CD8-positive, alpha-beta memory T cell (primary cell): ENCODE data around the gene AMOT. TPM values are rescaled to one million over a fixed set of nuclear protein-coding genes. Genes with fewer than 3 reads are reported as not detected.

ENCODE experiments used
- CTCF ChIA-PET: fragments of 350-600 bp; sonication (Branson Sonifier 250); formaldehyde crosslinking; loops from one replicate; lab custom pipeline; 2021; ENCODE audit warnings: antibody characterized with exemption; lab: Charles Lee
- POLR2A ChIA-PET: fragments of 350-600 bp; sonication (Branson Sonifier 250); formaldehyde crosslinking; loops from one replicate; lab custom pipeline; 2021; ENCODE audit warnings: antibody characterized with exemption; lab: Charles Lee
- DNase-seq, 5 donors: peaks; one replicate each; pipeline versions ENCODE4 v3.0.0 to v3.0.0-alpha.2; 2020 to 2022; ENCODE audit warnings: mixed read lengths in 1 of 5
- H3K27ac ChIP-seq: one replicate; pipeline ENCODE4 v1.7.0; 2013; ENCODE audit warnings: low read depth, mild to moderate bottlenecking, low read length, moderate library complexity
- H3K27me3 ChIP-seq: 2 replicates; pipeline ENCODE4 v1.7.0; 2013; ENCODE audit warnings: low read length, mild to moderate bottlenecking; ENCODE audit not compliant: insufficient read depth, poor library complexity, severe bottlenecking
- H3K36me3 ChIP-seq: 2 replicates; pipeline ENCODE4 v1.7.0; 2013; ENCODE audit warnings: mild to moderate bottlenecking, low read length, moderate library complexity; ENCODE audit not compliant: insufficient read depth
- H3K4me1 ChIP-seq: 2 replicates; pipeline ENCODE4 v1.7.0; 2013; ENCODE audit warnings: mild to moderate bottlenecking, low read length, moderate library complexity; ENCODE audit not compliant: insufficient read depth
- H3K4me3 ChIP-seq: 2 replicates; pipeline ENCODE4 v1.7.0; 2013; ENCODE audit warnings: mild to moderate bottlenecking, low read length
- H3K9me3 ChIP-seq: 2 replicates; pipeline ENCODE4 v1.7.0; 2013; ENCODE audit warnings: mild to moderate bottlenecking, low read length
- H3K27ac Mint-ChIP-seq, 8 donors: one replicate each; pipeline ENCODE4 v1.8.0; 2020 to 2021; ENCODE audit warnings: mixed read lengths in 8 of 8, mild to moderate bottlenecking in 6 of 8, inconsistent platforms in 3 of 8, moderate library complexity in 3 of 8
- H3K27me3 Mint-ChIP-seq, 2 donors: one replicate each; pipeline ENCODE4 v1.8.0; 2020 to 2021; ENCODE audit warnings: mixed read lengths in 2 of 2, mild to moderate bottlenecking in 1 of 2, moderate library complexity in 1 of 2
- H3K36me3 Mint-ChIP-seq, 3 donors: one replicate each; pipeline ENCODE4 v1.8.0; 2020 to 2021; ENCODE audit warnings: mixed read lengths in 3 of 3, inconsistent platforms in 1 of 3, mild to moderate bottlenecking in 1 of 3
- H3K4me1 Mint-ChIP-seq, 3 donors: one replicate each; pipeline ENCODE4 v1.8.0; 2020 to 2021; ENCODE audit warnings: mixed read lengths in 3 of 3, inconsistent platforms in 1 of 3, mild to moderate bottlenecking in 1 of 3
- H3K4me3 Mint-ChIP-seq, 7 donors: one replicate each; pipeline ENCODE4 v1.8.0; 2020 to 2021; ENCODE audit warnings: mixed read lengths in 7 of 7, mild to moderate bottlenecking in 6 of 7, moderate library complexity in 4 of 7, inconsistent platforms in 2 of 7
- H3K9me3 Mint-ChIP-seq, 5 donors: one replicate each; pipeline ENCODE4 v1.8.0; 2020 to 2022; ENCODE audit warnings: mixed read lengths in 5 of 5, mild to moderate bottlenecking in 3 of 5, moderate library complexity in 2 of 5, inconsistent platforms in 1 of 5
- polyA plus RNA-seq: library from polyadenylated mRNA; unstranded; fragments of 300-500 nt; fragmentation: Illumina TruSeq; gene quantifications from one replicate; pipeline ENCODE4 v1.2.3, GENCODE V29; 2021
- total RNA-seq, 2 experiments: library from RNA; stranded (reverse); gene quantifications; one replicate each; pipeline ENCODE4 v1.2.3, GENCODE V29; 2021

AMOT gene
- total and polyA plus RNA-seq, 3 experiments from 2014 or later, result 1.4 to 3.2 (median 1.5) TPM

GRCh38 chrX:112822892-112823291, 17.7 kb downstream of the AMOT start:
- H3K36me3 Mint-ChIP-seq, result no peaks in the 10 kb centered on the region
- Histone ChIP-seq H3K4me1 (no peaks in the 10 kb centered on the region), H3K4me3 (no peak overlapping the region), H3K36me3 (no peaks in the 10 kb centered on the region), H3K27me3 (no peaks in the 10 kb centered on the region), H3K27ac (no peak overlapping the region), H3K9me3 (no peaks in the 10 kb centered on the region)
- H3K4me1 Mint-ChIP-seq, result no peaks in the 10 kb centered on the region
- no peak for DNase-seq
- no peak overlapping the region for H3K4me3 Mint-ChIP-seq
- H3K27ac Mint-ChIP-seq, result peak overlapping the region in 1 of 8 donors; percentile 85
- CTCF ChIA-PET, result no interaction called here
- H3K27me3 Mint-ChIP-seq, result peaks cover 0 to 2% of the 10 kb centered on the region in 2 donors
- H3K9me3 Mint-ChIP-seq, result no peaks in the 10 kb centered on the region
- POLR2A ChIA-PET, result no interaction called here

- Mint-ChIP-seq H3K27me3 (peaks cover 0 to 4% of the 10 kb centered on the region in 2 donors), H3K4me3 (no peak overlapping the region), H3K36me3 (no peaks in the 10 kb centered on the region), H3K27ac (no peak overlapping the region), H3K4me1 (no peaks in the 10 kb centered on the region), H3K9me3 (no peaks in the 10 kb centered on the region)
- no peaks in the 10 kb centered on the region for H3K27me3 ChIP-seq
- H3K9me3 ChIP-seq, result no peaks in the 10 kb centered on the region
- ChIA-PET CTCF (no interaction called here), POLR2A (no interaction called here)
- no peak for DNase-seq
- no peaks in the 10 kb centered on the region for H3K36me3 ChIP-seq
- H3K4me3 ChIP-seq, result no peak overlapping the region
- no peak overlapping the region for H3K27ac ChIP-seq
- H3K4me1 ChIP-seq, result no peaks in the 10 kb centered on the region
Observed at GRCh38 chrX:112820364-112821268, 20.0 kb downstream of the AMOT start.

- H3K36me3 ChIP-seq, result no peaks in the 10 kb centered on the region
- H3K4me1 ChIP-seq, result no peaks in the 10 kb centered on the region
- Mint-ChIP-seq H3K36me3 (peaks cover 0 to 3% (median 0%) of the 10 kb centered on the region in 3 donors), H3K4me1 (no peaks in the 10 kb centered on the region), H3K27ac (no peak overlapping the region), H3K27me3 (peaks cover 0 to 6% of the 10 kb centered on the region in 2 donors), H3K4me3 (no peak overlapping the region), H3K9me3 (no peaks in the 10 kb centered on the region)
- no peak overlapping the region for H3K4me3 ChIP-seq
- no peak for DNase-seq
- no peaks in the 10 kb centered on the region for H3K27me3 ChIP-seq
- H3K9me3 ChIP-seq, result no peaks in the 10 kb centered on the region
- ChIA-PET CTCF (no interaction called here), POLR2A (no interaction called here)
- H3K27ac ChIP-seq, result no peak overlapping the region
Observed at GRCh38 chrX:112819813-112820212, 20.8 kb downstream of the AMOT start.

GRCh38 chrX:112819008-112819640, 21.5 kb downstream of the AMOT start:
- Histone ChIP-seq H3K36me3 (no peaks in the 10 kb centered on the region), H3K4me1 (no peaks in the 10 kb centered on the region), H3K9me3 (no peaks in the 10 kb centered on the region), H3K27me3 (no peaks in the 10 kb centered on the region), H3K27ac (no peak overlapping the region), H3K4me3 (no peak overlapping the region)
- peaks cover 0 to 3% (median 2%) of the 10 kb centered on the region in 3 donors for H3K36me3 Mint-ChIP-seq
- H3K4me3 Mint-ChIP-seq, result no peak overlapping the region
- CTCF ChIA-PET, result no interaction called here
- peaks cover 0 to 6% of the 10 kb centered on the region in 2 donors for H3K27me3 Mint-ChIP-seq
- POLR2A ChIA-PET, result no interaction called here
- H3K9me3 Mint-ChIP-seq, result no peaks in the 10 kb centered on the region
- peak overlapping the region in 1 of 8 donors; percentile 78 for H3K27ac Mint-ChIP-seq
- H3K4me1 Mint-ChIP-seq, result no peaks in the 10 kb centered on the region
- no peak for DNase-seq

GRCh38 chrX:112818114-112819007, 22.3 kb downstream of the AMOT start:
- Mint-ChIP-seq H3K27ac (no peak overlapping the region), H3K36me3 (peaks cover 0 to 3% (median 2%) of the 10 kb centered on the region in 3 donors), H3K27me3 (peaks cover 0 to 6% of the 10 kb centered on the region in 2 donors), H3K4me1 (no peaks in the 10 kb centered on the region), H3K4me3 (no peak overlapping the region), H3K9me3 (no peaks in the 10 kb centered on the region)
- DNase-seq, result no peak
- no peak overlapping the region for H3K4me3 ChIP-seq
- no peaks in the 10 kb centered on the region for H3K27me3 ChIP-seq
- no peaks in the 10 kb centered on the region for H3K4me1 ChIP-seq
- ChIA-PET POLR2A (no interaction called here), CTCF (no interaction called here)
- H3K36me3 ChIP-seq, result no peaks in the 10 kb centered on the region
- no peak overlapping the region for H3K27ac ChIP-seq
- no peaks in the 10 kb centered on the region for H3K9me3 ChIP-seq

- Histone ChIP-seq H3K4me1 (no peaks in the 10 kb centered on the region), H3K9me3 (no peaks in the 10 kb centered on the region), H3K27me3 (no peaks in the 10 kb centered on the region), H3K27ac (no peak overlapping the region), H3K4me3 (no peak overlapping the region), H3K36me3 (no peaks in the 10 kb centered on the region)
- Mint-ChIP-seq H3K4me1 (no peaks in the 10 kb centered on the region), H3K9me3 (no peaks in the 10 kb centered on the region), H3K36me3 (peaks cover 0 to 3% (median 2%) of the 10 kb centered on the region in 3 donors), H3K4me3 (no peak overlapping the region), H3K27me3 (peaks cover 0 to 6% of the 10 kb centered on the region in 2 donors), H3K27ac (no peak overlapping the region)
- no peak for DNase-seq
- CTCF ChIA-PET, result no interaction called here
- POLR2A ChIA-PET, result no interaction called here
Observed at GRCh38 chrX:112816908-112817307, 23.7 kb downstream of the AMOT start.

- peaks cover 0 to 8% of the 10 kb centered on the region in 2 donors for H3K27me3 Mint-ChIP-seq
- H3K36me3 Mint-ChIP-seq, result peaks cover 0 to 10% (median 2%) of the 10 kb centered on the region in 3 donors
Observed at GRCh38 chrX:112814496-112814895, 26.1 kb downstream of the AMOT start.

More at GRCh38 chrX:112814496-112814895, 26.1 kb downstream of the AMOT start:
- H3K27ac ChIP-seq, result no peak overlapping the region
- no peaks in the 10 kb centered on the region for H3K9me3 Mint-ChIP-seq
- H3K4me3 Mint-ChIP-seq, result no peak overlapping the region
- CTCF ChIA-PET, result no interaction called here
- POLR2A ChIA-PET, result no interaction called here
- no peaks in the 10 kb centered on the region for H3K4me1 ChIP-seq
- no peaks in the 10 kb centered on the region for H3K4me1 Mint-ChIP-seq
- H3K27ac Mint-ChIP-seq, result no peak overlapping the region
- no peaks in the 10 kb centered on the region for H3K36me3 ChIP-seq
- H3K27me3 ChIP-seq, result no peaks in the 10 kb centered on the region
- H3K4me3 ChIP-seq, result no peak overlapping the region
- no peaks in the 10 kb centered on the region for H3K9me3 ChIP-seq
- no peak for DNase-seq
